ENCODE measurements around the gene ADIPOQ. TPM values are rescaled to one million over a fixed set of nuclear protein-coding genes. Genes with fewer than 3 reads are reported as not detected.

The ADIPOQ gene
- total and polyA plus RNA-seq, 2 of the 4 experiments (the other 2 are of a cell fraction), result not detected

DNA sequence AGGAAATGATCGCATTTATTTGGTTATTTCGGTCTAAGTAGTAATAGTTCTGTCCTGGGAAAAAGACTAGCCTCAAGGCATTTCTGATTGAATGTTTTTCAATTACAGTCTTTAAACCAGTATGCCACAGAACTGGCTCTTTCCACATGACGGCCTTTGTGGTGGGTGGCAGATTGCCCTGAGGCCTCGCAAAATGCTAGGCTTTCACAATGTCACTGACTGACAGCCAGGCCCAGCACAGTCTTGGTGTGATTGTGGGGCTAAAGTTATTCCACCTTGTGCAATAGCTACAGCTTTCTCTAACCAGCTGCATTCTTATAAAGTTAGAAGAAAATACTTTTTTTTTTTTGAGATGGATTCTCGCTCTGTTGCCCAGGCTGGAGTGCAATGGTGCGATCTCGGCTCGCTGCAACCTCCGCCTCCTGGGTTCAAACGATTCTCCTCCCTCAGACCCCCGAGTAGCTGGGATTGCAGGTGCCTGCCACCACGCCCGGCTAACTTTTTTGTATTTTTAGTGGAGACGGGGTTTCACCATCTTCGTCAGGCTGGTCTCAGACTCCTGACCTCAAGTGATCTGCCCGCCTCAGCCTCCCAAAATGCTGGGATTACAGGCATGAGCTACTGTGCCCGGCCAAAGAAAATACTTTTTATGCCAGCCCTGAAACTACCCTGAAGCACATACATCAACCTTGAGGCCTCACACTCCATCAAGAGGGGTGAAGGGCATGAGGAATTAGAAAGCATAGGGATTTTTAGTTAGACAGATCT is 2.5 kb upstream of the ADIPOQ start:
- Histone ChIP-seq H2BK20ac (ENCODE audit: low read depth, low read length) (no peak overlapping the region), H4K8ac (ENCODE audit: low read depth in 2 of 2, low read length in 2 of 2) (no peak overlapping the region), H3K18ac (ENCODE audit: low read depth, low read length) (no peak overlapping the region), H4K20me1 (ENCODE audit: insufficient read depth, low read length) (no peaks in the 10 kb centered on the region), H3K27me3 (ENCODE audit: control insufficient read depth, insufficient read depth, low read length) (peaks cover 21% of the 10 kb centered on the region), H3K23ac (ENCODE audit: low read depth, low read length) (no peak overlapping the region), H3K36me3 (ENCODE audit: control insufficient read depth, insufficient read depth, low read length) (no peaks in the 10 kb centered on the region), H3K9me3 (ENCODE audit: control insufficient read depth, insufficient read depth, low read length) (no peaks in the 10 kb centered on the region), H2AFZ (replicated peaks; ENCODE audit: low read length, poor library complexity) (no peak overlapping the region), H3K4me2 (ENCODE audit: low read depth, low read length) (no peak overlapping the region), H3K27ac (ENCODE audit: insufficient read depth, low read length) (no peak overlapping the region), H2BK15ac (ENCODE audit: low read depth, low read length) (no peak overlapping the region), H2AK5ac (ENCODE audit: low read depth, low read length) (no peak overlapping the region), H3K14ac (replicated peaks; ENCODE audit: low read depth, low read length) (no peak overlapping the region), H2AK9ac (replicated peaks; ENCODE audit: low read depth, low read length, poor library complexity) (no peak overlapping the region), H2BK120ac (ENCODE audit: low read depth, low read length) (no peak overlapping the region), H4K91ac (ENCODE audit: insufficient read depth, low read depth, low read length) (no peak overlapping the region), H3K4ac (ENCODE audit: low read depth, low read length) (no peak overlapping the region), H3K4me1 (ENCODE audit: control insufficient read depth, insufficient read depth, low read length) (no peaks in the 10 kb centered on the region), H3K56ac (ENCODE audit: extremely low read depth, insufficient read depth, low read length) (no peak overlapping the region), H3K79me1 (ENCODE audit: low read depth in 1 of 2, low read length in 2 of 2) (no peaks in the 10 kb centered on the region), H4K5ac (ENCODE audit: low read depth, low read length) (no peak overlapping the region), H3K4me3 (ENCODE audit: insufficient read depth, low read depth, low read length) (no peak overlapping the region), H3K9me1 (ENCODE audit: insufficient read depth, low read length) (no peaks in the 10 kb centered on the region), H3K9ac (ENCODE audit: low read depth, low read length) (no peak overlapping the region), H2BK5ac (ENCODE audit: low read depth, low read length, poor library complexity, severe bottlenecking) (no peak overlapping the region)
- intact Hi-C loops (cut with micrococcal nuclease), result loop anchor here (10.0 kb wide), 3 partner anchors 475 to 865 kb away; partner anchors contain the start of genes RTP2 and SST
- CTCF ChIA-PET, result no interaction called here
- POLR2A ChIA-PET (ENCODE audit: unreplicated experiment), result no interaction called here
- dilution Hi-C loops (cut with HindIII; ENCODE audit: low sequenced_read_pairs, unreplicated experiment), result no loop called here
- DNase-seq, result no peak
- whole genome bisulfite sequencing, 2 experiments (ENCODE audit: extremely low coverage in 2 of 2, insufficient read length in 1 of 2), result no CpG with 5 or more reads among the region's 17 CpGs
- no TSS peak for BruUV-seq (replicated peaks)
- in situ Hi-C loops (cut with MboI; ENCODE audit: low sequenced_read_pairs), result loop anchor here (10.0 kb wide), 1 partner anchor 325 kb away; no protein-coding TSS in a partner anchor
- ATAC-seq (ENCODE audit: low read depth), result no peak
- no peak for TF ChIP-seq RFX5 (IDR thresholded peaks at IDR 0.05; ENCODE audit: low read depth, low read length)
- TF ChIP-seq, protein P1, sequence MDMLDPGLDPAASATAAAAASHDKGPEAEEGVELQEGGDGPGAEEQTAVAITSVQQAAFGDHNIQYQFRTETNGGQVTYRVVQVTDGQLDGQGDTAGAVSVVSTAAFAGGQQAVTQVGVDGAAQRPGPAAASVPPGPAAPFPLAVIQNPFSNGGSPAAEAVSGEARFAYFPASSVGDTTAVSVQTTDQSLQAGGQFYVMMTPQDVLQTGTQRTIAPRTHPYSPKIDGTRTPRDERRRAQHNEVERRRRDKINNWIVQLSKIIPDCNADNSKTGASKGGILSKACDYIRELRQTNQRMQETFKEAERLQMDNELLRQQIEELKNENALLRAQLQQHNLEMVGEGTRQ (IDR thresholded peaks at IDR 0.05; ENCODE audit: low read depth, low read length), result no peak
- TF ChIP-seq NFE2L2 (IDR thresholded peaks at IDR 0.05; ENCODE audit: low read depth, low read length), result no peak
- TF ChIP-seq, protein P2, sequence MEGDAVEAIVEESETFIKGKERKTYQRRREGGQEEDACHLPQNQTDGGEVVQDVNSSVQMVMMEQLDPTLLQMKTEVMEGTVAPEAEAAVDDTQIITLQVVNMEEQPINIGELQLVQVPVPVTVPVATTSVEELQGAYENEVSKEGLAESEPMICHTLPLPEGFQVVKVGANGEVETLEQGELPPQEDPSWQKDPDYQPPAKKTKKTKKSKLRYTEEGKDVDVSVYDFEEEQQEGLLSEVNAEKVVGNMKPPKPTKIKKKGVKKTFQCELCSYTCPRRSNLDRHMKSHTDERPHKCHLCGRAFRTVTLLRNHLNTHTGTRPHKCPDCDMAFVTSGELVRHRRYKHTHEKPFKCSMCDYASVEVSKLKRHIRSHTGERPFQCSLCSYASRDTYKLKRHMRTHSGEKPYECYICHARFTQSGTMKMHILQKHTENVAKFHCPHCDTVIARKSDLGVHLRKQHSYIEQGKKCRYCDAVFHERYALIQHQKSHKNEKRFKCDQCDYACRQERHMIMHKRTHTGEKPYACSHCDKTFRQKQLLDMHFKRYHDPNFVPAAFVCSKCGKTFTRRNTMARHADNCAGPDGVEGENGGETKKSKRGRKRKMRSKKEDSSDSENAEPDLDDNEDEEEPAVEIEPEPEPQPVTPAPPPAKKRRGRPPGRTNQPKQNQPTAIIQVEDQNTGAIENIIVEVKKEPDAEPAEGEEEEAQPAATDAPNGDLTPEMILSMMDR (conservative IDR thresholded peaks at IDR 0.05; ENCODE audit: low read depth, low read length), result no peak
- TF ChIP-seq BHLHE40 (IDR thresholded peaks at IDR 0.05; ENCODE audit: low read depth, low read length), result no peak
- no peak for TF ChIP-seq CHD1 (IDR thresholded peaks at IDR 0.05; ENCODE audit: low read depth, low read length)
- TF ChIP-seq RCOR1 (IDR thresholded peaks at IDR 0.05; ENCODE audit: insufficient replicate concordance, low read length), result no peak
- TF ChIP-seq MAFK (IDR thresholded peaks at IDR 0.05; ENCODE audit: low read depth, low read length), result no peak
- TF ChIP-seq POLR2A (IDR thresholded peaks at IDR 0.05; ENCODE audit: low read depth, low read length), result no peak
- no peak for TF ChIP-seq MAZ (IDR thresholded peaks at IDR 0.05; ENCODE audit: borderline replicate concordance, low read depth, low read length)
- TF ChIP-seq FOS (IDR thresholded peaks at IDR 0.05; ENCODE audit: low read depth, low read length), result no peak
- no peak for TF ChIP-seq MXI1 (IDR thresholded peaks at IDR 0.05; ENCODE audit: borderline replicate concordance, low read depth, low read length)
- TF ChIP-seq CEBPB (IDR thresholded peaks at IDR 0.05; ENCODE audit: low read depth, low read length), result no peak
- no peak for TF ChIP-seq RAD21 (IDR thresholded peaks at IDR 0.05; ENCODE audit: low read length)
- no peak for TF ChIP-seq SMC3 (IDR thresholded peaks at IDR 0.05; ENCODE audit: low read depth, low read length)
- TF ChIP-seq, protein P3, sequence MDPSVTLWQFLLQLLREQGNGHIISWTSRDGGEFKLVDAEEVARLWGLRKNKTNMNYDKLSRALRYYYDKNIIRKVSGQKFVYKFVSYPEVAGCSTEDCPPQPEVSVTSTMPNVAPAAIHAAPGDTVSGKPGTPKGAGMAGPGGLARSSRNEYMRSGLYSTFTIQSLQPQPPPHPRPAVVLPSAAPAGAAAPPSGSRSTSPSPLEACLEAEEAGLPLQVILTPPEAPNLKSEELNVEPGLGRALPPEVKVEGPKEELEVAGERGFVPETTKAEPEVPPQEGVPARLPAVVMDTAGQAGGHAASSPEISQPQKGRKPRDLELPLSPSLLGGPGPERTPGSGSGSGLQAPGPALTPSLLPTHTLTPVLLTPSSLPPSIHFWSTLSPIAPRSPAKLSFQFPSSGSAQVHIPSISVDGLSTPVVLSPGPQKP (IDR thresholded peaks at IDR 0.05; ENCODE audit: borderline replicate concordance, low read depth, low read length), result no peak
